GM19438 (cell line): ENCODE results near the gene CCDC126.
"Not testable (repeated sequence)": the region's sequence is repeated elsewhere in the genome, so short reads cannot be mapped to it uniquely, and the experiment has no call there.

Experiments
- ATAC-seq: cut with Tn5 transposase; IDR thresholded peaks from one replicate; pipeline ENCODE4 v1.9.1; 2021; ENCODE audit warnings: low read depth; ENCODE audit not compliant: unreplicated experiment

The CCDC126 gene

GRCh38 chr7:23622506-23622925 is 25.3 kb downstream of the CCDC126 start:
- ATAC-seq, result no peak

GRCh38 chr7:23628370-23628769 is 31.2 kb downstream of the CCDC126 start:
- ATAC-seq, result no peak

- no peak for ATAC-seq
Observed at GRCh38 chr7:23633417-23633816, 36.2 kb downstream of the CCDC126 start.

- ATAC-seq, result no peak
Observed at GRCh38 chr7:23645822-23646221, 48.6 kb downstream of the CCDC126 start.

- ATAC-seq, result no peak
Observed at GRCh38 chr7:23653942-23654341, 56.8 kb downstream of the CCDC126 start.

GRCh38 chr7:23654508-23654907 is 57.3 kb downstream of the CCDC126 start:
- ATAC-seq, result no peak

- no peak for ATAC-seq
Observed at GRCh38 chr7:23655433-23655832, 58.3 kb downstream of the CCDC126 start.

- no peak for ATAC-seq
Observed at GRCh38 chr7:23658831-23659427, 61.7 kb downstream of the CCDC126 start.

GRCh38 chr7:23661385-23661784 is 64.2 kb downstream of the CCDC126 start:
- no peak for ATAC-seq

- ATAC-seq, result no peak
Observed at GRCh38 chr7:23662124-23662983, 65.2 kb downstream of the CCDC126 start.

GRCh38 chr7:23662984-23663313 is 65.8 kb downstream of the CCDC126 start:
- no peak for ATAC-seq

- ATAC-seq, result no peak
Observed at GRCh38 chr7:23664122-23664521, 66.9 kb downstream of the CCDC126 start.

- ATAC-seq, result no peak
Observed at GRCh38 chr7:23672033-23672432, 74.9 kb downstream of the CCDC126 start.

- peak; percentile 93 for ATAC-seq
Observed at GRCh38 chr7:23679898-23680413, 82.8 kb downstream of the CCDC126 start, which contains the start of gene FAM221A. Gene FAM221A, plus strand, starts transcription at chr7:23680199. Its CDS starts 20 bp downstream, at chr7:23680219.

GRCh38 chr7:23680414-23681405 is 83.5 kb downstream of the CCDC126 start:
- peak; percentile 36 for ATAC-seq

- not testable (repeated sequence) for ATAC-seq
Observed at GRCh38 chr7:23684041-23684440, 86.9 kb downstream of the CCDC126 start.

GRCh38 chr7:23685731-23686130 is 88.5 kb downstream of the CCDC126 start:
- no peak for ATAC-seq

GRCh38 chr7:23687011-23687410 is 89.8 kb downstream of the CCDC126 start:
- no peak for ATAC-seq

- ATAC-seq, result no peak
Observed at GRCh38 chr7:23689165-23689564, 92.0 kb downstream of the CCDC126 start.

GRCh38 chr7:23691320-23691719 is 94.1 kb downstream of the CCDC126 start:
- no peak for ATAC-seq

- no peak for ATAC-seq
Observed at GRCh38 chr7:23693224-23693623, 96.0 kb downstream of the CCDC126 start.
